Activated T-helper 1 cell treated with Interleukin-2 at 50 U/mL for 16 hours (primary cell): ENCODE results near the gene RAMACL.

Source experiments
- DNase-seq: peaks from one replicate; pipeline ENCODE4 v3.0.0-alpha.2; 2020; ENCODE audit warnings: low read depth

RAMACL gene

GRCh38 chr6:166573511-166574216 is 12.8 kb downstream of the RAMACL start:
- no peak for DNase-seq

- DNase-seq = no peak
These were observed 13.9 kb downstream of the RAMACL start for GRCh38 chr6:166572370-166573261.

GRCh38 chr6:166570929-166571713 is 15.4 kb downstream of the RAMACL start:
- DNase-seq = no peak

- no peak for DNase-seq
These were observed 17.3 kb downstream of the RAMACL start for GRCh38 chr6:166569206-166569605.

- no peak for DNase-seq
These were observed 18.7 kb downstream of the RAMACL start for GRCh38 chr6:166567813-166568212.

- no peak for DNase-seq
These were observed 19.4 kb downstream of the RAMACL start for GRCh38 chr6:166567107-166567506.

- no peak for DNase-seq
These were observed 20.2 kb downstream of the RAMACL start for GRCh38 chr6:166566026-166567011.

- no peak for DNase-seq
These were observed 21.2 kb downstream of the RAMACL start for GRCh38 chr6:166565084-166565967.

- DNase-seq = no peak
These were observed 22.7 kb downstream of the RAMACL start for GRCh38 chr6:166563805-166564204.

- no peak for DNase-seq
These were observed 23.3 kb downstream of the RAMACL start for GRCh38 chr6:166563200-166563599.

- no peak for DNase-seq
These were observed 23.8 kb downstream of the RAMACL start for GRCh38 chr6:166562726-166563125.

- DNase-seq = no peak
These were observed 24.6 kb downstream of the RAMACL start for GRCh38 chr6:166561771-166562359.

GRCh38 chr6:166560222-166560621 is 26.3 kb downstream of the RAMACL start:
- DNase-seq = no peak

- DNase-seq = no peak
These were observed 26.8 kb downstream of the RAMACL start for GRCh38 chr6:166559662-166560061.

- DNase-seq = no peak
These were observed 27.3 kb downstream of the RAMACL start for GRCh38 chr6:166559211-166559610.

- no peak for DNase-seq
These were observed 28.1 kb downstream of the RAMACL start for GRCh38 chr6:166558156-166559005.

- no peak for DNase-seq
These were observed 29.6 kb downstream of the RAMACL start for GRCh38 chr6:166556863-166557322.

GRCh38 chr6:166556336-166556735 is 30.1 kb downstream of the RAMACL start:
- DNase-seq = no peak

GRCh38 chr6:166555086-166555485 is 31.4 kb downstream of the RAMACL start:
- no peak for DNase-seq
